Mesothelial cell of epicardium (in vitro differentiated cells): Measurements from ENCODE around the gene SCARB1. TPM values are rescaled to one million over a fixed set of nuclear protein-coding genes. Genes with fewer than 3 reads are reported as not detected.

Source experiments
- DNase-seq, 2 experiments: peaks; one replicate each; pipeline ENCODE4 v3.0.0; 2021; ENCODE audit warnings: low spot score in 2 of 2; ENCODE audit not compliant: unreplicated experiment in 2 of 2
- H3K27ac Mint-ChIP-seq: 2 replicates; pipeline ENCODE4 v1.8.0; 2021; ENCODE audit warnings: mixed read lengths
- H3K27me3 Mint-ChIP-seq: 2 replicates; pipeline ENCODE4 v1.8.0; 2021; ENCODE audit warnings: low read depth, mixed read lengths
- H3K36me3 Mint-ChIP-seq: 2 replicates; pipeline ENCODE4 v1.8.0; 2021; ENCODE audit warnings: mixed read lengths
- H3K4me1 Mint-ChIP-seq: 2 replicates; pipeline ENCODE4 v1.8.0; 2021; ENCODE audit warnings: mixed read lengths
- H3K4me3 Mint-ChIP-seq: 2 replicates; pipeline ENCODE4 v1.8.0; 2021; ENCODE audit warnings: mild to moderate bottlenecking, moderate library complexity, mixed read lengths
- H3K9me3 Mint-ChIP-seq: 2 replicates; pipeline ENCODE4 v1.8.0; 2021; ENCODE audit warnings: mixed read lengths
- CTCF ChIP-seq: fragments of 200-600 bp; sonication (generic); IDR thresholded peaks from one replicate; pipeline ENCODE4 v1.5.0; 2021; ENCODE audit warnings: antibody characterized with exemption; ENCODE audit not compliant: unreplicated experiment
- total RNA-seq: library from RNA; stranded (reverse); gene quantifications from 3 replicates; pipeline ENCODE4 v1.2.1, GENCODE V29; 2021

Gene SCARB1
- total RNA-seq, 1 donor from 2014 or later = 40.2 TPM

- H3K4me3 Mint-ChIP-seq = no peak overlapping the region
- peaks cover 13% of the 10 kb centered on the region for H3K4me1 Mint-ChIP-seq
- H3K27me3 Mint-ChIP-seq = no peaks in the 10 kb centered on the region
- no peak for TF ChIP-seq CTCF
- no peaks in the 10 kb centered on the region for H3K36me3 Mint-ChIP-seq
- H3K9me3 Mint-ChIP-seq = no peaks in the 10 kb centered on the region
- no peak for DNase-seq
- no peak overlapping the region for H3K27ac Mint-ChIP-seq
These were observed 8.5 kb upstream of the SCARB1 start for GRCh38 chr12:124872068-124872719.

- no peak for DNase-seq
- Mint-ChIP-seq H3K27ac (no peak overlapping the region), H3K4me1 (peaks cover 13% of the 10 kb centered on the region), H3K4me3 (no peak overlapping the region), H3K27me3 (no peaks in the 10 kb centered on the region), H3K36me3 (no peaks in the 10 kb centered on the region), H3K9me3 (no peaks in the 10 kb centered on the region)
- no peak for TF ChIP-seq CTCF
These were observed 7.6 kb upstream of the SCARB1 start for GRCh38 chr12:124871297-124871696.

GRCh38 chr12:124870515-124870914 lies 6.9 kb upstream of the SCARB1 start:
- no peak for DNase-seq

GRCh38 chr12:124869059-124869665 lies 5.5 kb upstream of the SCARB1 start:
- no peak for DNase-seq
- Mint-ChIP-seq H3K36me3 (no peaks in the 10 kb centered on the region), H3K27ac (no peak overlapping the region), H3K27me3 (no peaks in the 10 kb centered on the region), H3K4me1 (peaks cover 5% of the 10 kb centered on the region), H3K4me3 (no peak overlapping the region), H3K9me3 (no peaks in the 10 kb centered on the region)
- TF ChIP-seq CTCF = no peak

More at GRCh38 chr12:124870515-124870914, 6.9 kb upstream of the SCARB1 start:
- no peaks in the 10 kb centered on the region for H3K9me3 Mint-ChIP-seq
- no peaks in the 10 kb centered on the region for H3K27me3 Mint-ChIP-seq
- H3K4me3 Mint-ChIP-seq = no peak overlapping the region
- no peak overlapping the region for H3K27ac Mint-ChIP-seq
- H3K36me3 Mint-ChIP-seq = no peaks in the 10 kb centered on the region
- no peak for TF ChIP-seq CTCF
- H3K4me1 Mint-ChIP-seq = peaks cover 13% of the 10 kb centered on the region

- no peaks in the 10 kb centered on the region for H3K9me3 Mint-ChIP-seq
- no peaks in the 10 kb centered on the region for H3K36me3 Mint-ChIP-seq
- no peaks in the 10 kb centered on the region for H3K27me3 Mint-ChIP-seq
- TF ChIP-seq CTCF = no peak
- H3K4me1 Mint-ChIP-seq = peaks cover 8% of the 10 kb centered on the region
- no peak for DNase-seq
- H3K27ac Mint-ChIP-seq = no peak overlapping the region
- no peak overlapping the region for H3K4me3 Mint-ChIP-seq
These were observed 4.8 kb upstream of the SCARB1 start for GRCh38 chr12:124868252-124869058.
